Colonic mucosa (tissue), 4 donors: ENCODE results near the gene SLC30A10. TPM values are rescaled to one million over a fixed set of nuclear protein-coding genes. Genes with fewer than 3 reads are reported as not detected.
"Not testable (repeated sequence)": the region's sequence is repeated elsewhere in the genome, so short reads cannot be mapped to it uniquely, and the experiment has no call there.

Experiments
- DNase-seq: peaks from one replicate; pipeline ENCODE4 v3.0.0-alpha.2; 2020
- H3K27ac ChIP-seq: fragments of 200-600 bp; one replicate; pipeline ENCODE4 v1.8.0; 2021
- H3K27me3 ChIP-seq: fragments of 200-600 bp; one replicate; pipeline ENCODE4 v1.8.0; 2021
- H3K36me3 ChIP-seq: fragments of 200-600 bp; one replicate; pipeline ENCODE4 v1.8.0; 2021
- H3K4me1 ChIP-seq: fragments of 200-600 bp; one replicate; pipeline ENCODE4 v1.8.0; 2021; ENCODE audit warnings: mild to moderate bottlenecking
- H3K4me3 ChIP-seq: fragments of 200-600 bp; one replicate; pipeline ENCODE4 v1.8.0; 2021
- H3K9ac ChIP-seq, 2 donors: one replicate each; pipeline ENCODE4 v1.7.0; 2013; ENCODE audit warnings: control low read depth in 2 of 2, low read depth in 2 of 2, low read length in 2 of 2
- H3K9me3 ChIP-seq: fragments of 200-600 bp; one replicate; pipeline ENCODE4 v1.8.0; 2021
- intact Hi-C: fragments of 100-400 bp; cut with DNase I; formaldehyde crosslinking; loops from one replicate; pipeline ENCODE4 v1.14.1; 2022
- total RNA-seq, 2 donors: library from RNA; stranded (reverse); fragmentation: NEBNext Ultra II Directional in 1 of 2; extraction: Animal tissue kit (Norgen Biotek cat#: 25700) in 1 of 2; gene quantifications; one replicate each; pipeline ENCODE4 v1.2.1, GENCODE V29; 2021
- TF ChIP-seq, protein P1 (sequence below): fragments of 200-600 bp; IDR thresholded peaks from one replicate; pipeline ENCODE4 v1.8.0; 2022; ENCODE audit warnings: antibody characterized with exemption, mild to moderate bottlenecking
- donor health status: healthy.
- donor health status: DM: no; HTN: no; CAD: no.
- donor health status: DM: no; HTN: no; CAD: no.

Gene SLC30A10
- total RNA-seq, 2 donors from 2014 or later, result 10.5 to 32.3 TPM

DNA sequence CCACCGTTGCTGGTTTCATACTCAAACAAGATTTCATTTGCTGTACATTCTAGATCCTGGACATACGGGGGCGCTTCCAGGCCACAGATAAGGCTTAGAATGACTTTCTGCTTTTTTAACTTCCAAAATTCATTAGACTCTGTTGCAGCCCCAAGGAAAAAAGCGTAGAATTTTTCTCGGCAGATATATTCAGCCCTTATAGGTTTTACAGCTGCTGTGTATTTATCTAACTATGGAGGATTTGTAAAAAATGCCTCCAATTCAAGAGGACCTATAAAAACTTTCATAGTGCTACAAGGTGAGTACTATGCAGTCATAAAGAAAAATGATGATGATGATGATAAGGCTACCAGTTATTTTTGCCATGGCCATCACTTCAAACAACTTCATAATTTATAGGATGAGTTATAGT lies 51.6 kb downstream of the SLC30A10 start:
- intact Hi-C loops, result no loop called here
- H3K36me3 ChIP-seq, result no peaks in the 10 kb centered on the region
- H3K4me3 ChIP-seq, result no peak overlapping the region
- H3K27me3 ChIP-seq, result peaks cover 4% of the 10 kb centered on the region
- H3K27ac ChIP-seq, result no peak overlapping the region
- H3K9ac ChIP-seq, result no peak overlapping the region
- TF ChIP-seq, protein P1, sequence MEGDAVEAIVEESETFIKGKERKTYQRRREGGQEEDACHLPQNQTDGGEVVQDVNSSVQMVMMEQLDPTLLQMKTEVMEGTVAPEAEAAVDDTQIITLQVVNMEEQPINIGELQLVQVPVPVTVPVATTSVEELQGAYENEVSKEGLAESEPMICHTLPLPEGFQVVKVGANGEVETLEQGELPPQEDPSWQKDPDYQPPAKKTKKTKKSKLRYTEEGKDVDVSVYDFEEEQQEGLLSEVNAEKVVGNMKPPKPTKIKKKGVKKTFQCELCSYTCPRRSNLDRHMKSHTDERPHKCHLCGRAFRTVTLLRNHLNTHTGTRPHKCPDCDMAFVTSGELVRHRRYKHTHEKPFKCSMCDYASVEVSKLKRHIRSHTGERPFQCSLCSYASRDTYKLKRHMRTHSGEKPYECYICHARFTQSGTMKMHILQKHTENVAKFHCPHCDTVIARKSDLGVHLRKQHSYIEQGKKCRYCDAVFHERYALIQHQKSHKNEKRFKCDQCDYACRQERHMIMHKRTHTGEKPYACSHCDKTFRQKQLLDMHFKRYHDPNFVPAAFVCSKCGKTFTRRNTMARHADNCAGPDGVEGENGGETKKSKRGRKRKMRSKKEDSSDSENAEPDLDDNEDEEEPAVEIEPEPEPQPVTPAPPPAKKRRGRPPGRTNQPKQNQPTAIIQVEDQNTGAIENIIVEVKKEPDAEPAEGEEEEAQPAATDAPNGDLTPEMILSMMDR, result no peak
- no peaks in the 10 kb centered on the region for H3K9me3 ChIP-seq
- no peak for DNase-seq
- H3K4me1 ChIP-seq, result no peaks in the 10 kb centered on the region

DNA sequence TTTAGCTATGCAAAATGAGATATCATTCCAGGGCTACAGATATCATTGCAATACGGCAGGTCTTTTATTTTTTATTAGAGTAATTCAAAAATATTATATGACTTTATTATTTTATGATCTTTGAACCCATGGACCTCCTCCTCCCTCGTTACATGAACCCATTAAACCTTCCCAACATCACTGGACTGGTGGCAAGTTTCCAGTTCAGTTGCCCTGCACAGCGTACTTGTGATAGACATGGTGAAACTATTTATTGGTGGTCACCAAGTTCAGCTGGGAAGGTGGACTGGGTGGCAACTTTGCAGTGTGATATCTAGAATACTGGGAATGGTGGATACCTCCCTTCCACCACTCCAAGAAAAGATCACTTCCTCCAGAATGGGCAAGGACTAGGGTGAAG lies 52.5 kb downstream of the SLC30A10 start:
- peak; percentile 46 for DNase-seq
- Histone ChIP-seq H3K4me1 (no peaks in the 10 kb centered on the region), H3K9me3 (no peaks in the 10 kb centered on the region), H3K27me3 (peaks cover 4% of the 10 kb centered on the region), H3K9ac (no peak overlapping the region), H3K27ac (no peak overlapping the region), H3K4me3 (no peak overlapping the region), H3K36me3 (no peaks in the 10 kb centered on the region)
- intact Hi-C loops, result no loop called here
- TF ChIP-seq, protein P1, result no peak

DNA sequence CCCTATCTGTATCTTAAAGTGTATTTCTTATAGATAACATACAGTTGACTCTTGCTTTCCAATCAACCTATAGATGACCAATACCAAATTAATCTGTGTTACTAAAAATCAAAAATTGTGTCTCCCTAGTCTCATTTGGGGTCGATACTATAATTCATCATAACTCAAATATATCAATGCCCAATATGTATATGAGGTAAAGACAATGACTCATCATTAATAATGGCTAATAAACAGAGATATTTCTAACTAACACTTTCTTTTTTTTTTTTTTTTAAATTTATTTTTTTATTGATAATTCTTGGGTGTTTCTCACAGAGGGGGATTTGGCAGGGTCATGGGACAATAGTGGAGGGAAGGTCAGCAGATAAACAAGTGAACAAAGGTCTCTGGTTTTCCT lies 55.8 kb downstream of the SLC30A10 start:
- intact Hi-C loops, H3K9me3 ChIP-seq, H3K4me1 ChIP-seq, H3K36me3 ChIP-seq, H3K9ac ChIP-seq, DNase-seq, H3K4me3 ChIP-seq, H3K27ac ChIP-seq, H3K27me3 ChIP-seq: not testable (repeated sequence)

DNA sequence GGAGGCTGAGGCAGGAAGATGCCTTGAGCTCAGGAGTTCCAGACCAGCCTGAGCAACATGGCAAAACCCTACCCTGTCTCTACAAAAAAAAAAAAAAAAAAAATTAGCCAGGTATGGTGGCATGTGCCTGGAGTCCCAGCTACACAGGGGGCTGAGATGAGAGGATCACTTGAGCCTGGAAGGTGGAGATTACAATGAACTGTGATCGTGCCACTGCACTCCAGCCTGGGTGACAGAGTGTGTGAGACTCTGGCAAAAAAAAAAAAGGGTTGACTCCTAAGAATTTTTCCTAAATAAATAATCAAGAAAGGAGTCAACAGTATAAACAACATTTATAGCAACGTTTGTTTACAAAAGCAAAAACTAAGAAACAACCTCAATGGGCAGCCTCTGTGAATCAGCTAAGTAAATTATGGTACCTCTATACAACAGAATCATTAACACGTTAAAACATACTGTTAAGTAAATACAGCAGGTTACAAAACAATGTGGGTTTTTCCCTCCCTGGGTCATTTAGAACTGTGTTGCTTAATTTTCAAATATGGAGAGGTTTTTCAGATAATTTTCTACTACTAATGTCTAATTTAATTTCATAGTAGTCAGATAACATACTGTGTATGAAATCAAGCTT lies 56.8 kb downstream of the SLC30A10 start:
- peaks cover 4% of the 10 kb centered on the region for H3K27me3 ChIP-seq
- TF ChIP-seq, protein P1, result no peak
- DNase-seq, result no peak

DNA sequence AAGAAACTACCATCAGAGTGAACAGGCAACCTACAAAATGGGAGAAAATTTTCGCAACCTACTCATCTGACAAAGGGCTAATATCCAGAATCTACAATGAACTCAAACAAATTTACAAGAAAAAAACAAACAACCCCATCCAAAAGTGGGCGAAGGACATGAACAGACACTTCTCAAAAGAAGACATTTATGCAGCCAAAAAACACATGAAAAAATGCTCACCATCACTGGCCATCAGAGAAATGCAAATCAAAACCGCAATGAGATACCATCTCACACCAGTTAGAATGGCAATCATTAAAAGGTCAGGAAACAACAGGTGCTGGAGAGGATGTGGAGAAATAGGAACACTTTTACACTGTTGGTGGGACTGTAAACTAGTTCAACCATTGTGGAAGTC lies 59.7 kb downstream of the SLC30A10 start:
- H3K27me3 ChIP-seq, H3K9me3 ChIP-seq, DNase-seq, H3K4me3 ChIP-seq, H3K36me3 ChIP-seq, intact Hi-C loops, H3K4me1 ChIP-seq, H3K27ac ChIP-seq, H3K9ac ChIP-seq: not testable (repeated sequence)

More for the DNA sequence above, 56.8 kb downstream of the SLC30A10 start:
- no peak overlapping the region for H3K27ac ChIP-seq
- H3K9ac ChIP-seq, result no peak overlapping the region
- no peaks in the 10 kb centered on the region for H3K9me3 ChIP-seq
- intact Hi-C loops, result no loop called here
- no peaks in the 10 kb centered on the region for H3K36me3 ChIP-seq
- no peak overlapping the region for H3K4me3 ChIP-seq
- H3K4me1 ChIP-seq, result no peaks in the 10 kb centered on the region

Other genes starting within 250 kb of the SLC30A10 start
- 100 to 1,000 TPM in 1 of 2 donors, 10 to 100 TPM in 1; 78.8 to 124 TPM for gene EPRS1, start 117.9 kb upstream of the SLC30A10 start, total RNA-seq
- 10 to 100 TPM; 57.5 to 71.5 TPM for gene BPNT1, start 161.2 kb upstream of the SLC30A10 start, total RNA-seq
- gene IARS2, start 165.6 kb upstream of the SLC30A10 start, total RNA-seq, result 100 to 1,000 TPM in 1 of 2 donors, 10 to 100 TPM in 1; 80.6 to 114 TPM